Measurements from ENCODE around the gene SMS.

DNA sequence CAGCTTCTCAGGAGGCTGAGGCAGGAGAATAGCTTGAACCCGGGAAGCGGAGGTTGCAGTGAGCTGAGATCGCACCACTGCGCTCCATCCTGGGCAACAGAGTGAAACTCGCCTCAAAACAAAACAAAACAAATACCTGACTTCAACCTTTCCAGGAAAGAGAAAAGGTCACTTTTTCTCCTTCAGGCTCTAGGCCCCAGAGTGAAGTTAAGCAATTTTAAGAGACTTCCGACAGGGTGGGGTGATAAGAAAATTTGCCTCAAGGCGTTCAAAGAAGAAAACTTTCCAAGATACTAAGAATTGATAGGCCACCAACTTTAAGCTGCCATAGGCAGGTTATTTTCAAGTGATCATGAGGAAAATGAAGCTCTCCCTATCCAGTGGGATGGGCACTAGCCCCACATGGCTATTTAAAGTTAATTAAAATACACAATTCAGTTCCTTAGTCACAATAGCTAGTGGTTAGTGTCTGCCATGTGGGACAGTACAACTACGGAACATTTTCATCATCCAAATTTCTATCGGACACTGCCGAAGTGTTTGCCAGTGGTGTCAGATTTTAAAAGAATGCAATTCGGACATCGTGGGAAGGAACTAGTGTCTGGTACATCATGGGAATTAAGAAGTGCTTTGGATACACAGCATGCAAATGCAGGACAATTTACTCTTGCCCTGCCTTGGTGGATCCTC, 33.0 kb downstream of the SMS start:
- TF ChIP-seq BHLHE40 (IDR thresholded peaks at IDR 0.05; ENCODE audit: borderline replicate concordance) (no peak), FOXK2 (IDR thresholded peaks at IDR 0.05) (no peak), FOXA1 (IDR thresholded peaks at IDR 0.05) (no peak), NFRKB (IDR thresholded peaks at IDR 0.05) (no peak), ARNT (IDR thresholded peaks at IDR 0.05) (no peak), TARDBP (IDR thresholded peaks at IDR 0.05) (no peak)
